Loucy (cell line): ENCODE measurements around the gene MEX3B.
"Not testable (repeated sequence)": the region's sequence is repeated elsewhere in the genome, so short reads cannot be mapped to it uniquely, and the experiment has no call there.

Experiments
- H2AFZ ChIP-seq: fragments of 200-600 bp; sonication (generic); 2 replicates; pipeline ENCODE4 v1.6.0; 2016; ENCODE audit warnings: antibody characterized with exemption, mild to moderate bottlenecking, low read length, moderate library complexity
- H3F3A ChIP-seq: fragments of 200-600 bp; 2 replicates; pipeline ENCODE4 v1.6.0; 2016; ENCODE audit warnings: antibody characterized with exemption, low read depth, mild to moderate bottlenecking
- H3K27me3 ChIP-seq: fragments of 200-600 bp; sonication (generic); 2 replicates; pipeline ENCODE4 v1.6.1; 2014; ENCODE audit warnings: low read length, mild to moderate bottlenecking; ENCODE audit not compliant: insufficient read depth, poor library complexity, severe bottlenecking
- H3K36me3 ChIP-seq: fragments of 200-600 bp; sonication (generic); 2 replicates; pipeline ENCODE4 v1.6.1; 2016; ENCODE audit warnings: low read length; ENCODE audit not compliant: insufficient read depth
- H3K4me1 ChIP-seq: fragments of 200-600 bp; sonication (generic); 2 replicates; pipeline ENCODE4 v1.5.1; 2014; ENCODE audit warnings: low read length, mild to moderate bottlenecking; ENCODE audit not compliant: insufficient read depth, poor library complexity, severe bottlenecking
- H3K4me2 ChIP-seq: fragments of 200-600 bp; sonication (generic); 2 replicates; pipeline ENCODE4 v1.6.0; 2014; ENCODE audit warnings: antibody characterized with exemption, low read length, low read depth, mild to moderate bottlenecking; ENCODE audit not compliant: poor library complexity, severe bottlenecking
- H3K4me3 ChIP-seq: fragments of 200-600 bp; sonication (generic); 2 replicates; pipeline ENCODE4 v1.5.1; 2014; ENCODE audit warnings: low read length, mild to moderate bottlenecking, mixed read lengths; ENCODE audit not compliant: poor library complexity, severe bottlenecking
- H3K79me2 ChIP-seq: fragments of 200-600 bp; sonication (generic); 2 replicates; pipeline ENCODE4 v1.6.1; 2014; ENCODE audit warnings: low read length; ENCODE audit not compliant: insufficient read depth
- H3K9ac ChIP-seq: fragments of 200-600 bp; sonication (generic); 2 replicates; pipeline ENCODE4 v1.6.0; 2014; ENCODE audit warnings: mild to moderate bottlenecking, low read depth, low read length, moderate library complexity; ENCODE audit not compliant: poor library complexity, severe bottlenecking
- H3K9me2 ChIP-seq: fragments of 200-600 bp; sonication (generic); replicated peaks from 2 replicates; pipeline ENCODE4 v1.6.1; 2016; ENCODE audit warnings: low read depth, low read length, mixed read lengths
- H3K9me3 ChIP-seq: fragments of 200-600 bp; sonication (generic); 2 replicates; pipeline ENCODE4 v1.6.1; 2014; ENCODE audit warnings: mild to moderate bottlenecking, antibody characterized with exemption, low read length, low read depth; ENCODE audit not compliant: insufficient read depth
- H4K20me1 ChIP-seq: fragments of 200-600 bp; sonication (generic); 2 replicates; pipeline ENCODE4 v1.6.0; 2014; ENCODE audit warnings: antibody characterized with exemption, low read length, mild to moderate bottlenecking; ENCODE audit not compliant: insufficient read depth, poor library complexity, severe bottlenecking
- CTCF ChIP-seq: fragments of 200-600 bp; sonication (generic); conservative IDR thresholded peaks from 2 replicates; pipeline ENCODE4 v1.5.1; 2014; ENCODE audit warnings: mild to moderate bottlenecking, antibody characterized with exemption, low read length
- EZH2phosphoT487 ChIP-seq: fragments of 200-600 bp; IDR thresholded peaks from 2 replicates; pipeline ENCODE4 v1.6.1; 2018; ENCODE audit warnings: antibody characterized with exemption, mild to moderate bottlenecking, moderate library complexity, borderline replicate concordance

The MEX3B gene

DNA sequence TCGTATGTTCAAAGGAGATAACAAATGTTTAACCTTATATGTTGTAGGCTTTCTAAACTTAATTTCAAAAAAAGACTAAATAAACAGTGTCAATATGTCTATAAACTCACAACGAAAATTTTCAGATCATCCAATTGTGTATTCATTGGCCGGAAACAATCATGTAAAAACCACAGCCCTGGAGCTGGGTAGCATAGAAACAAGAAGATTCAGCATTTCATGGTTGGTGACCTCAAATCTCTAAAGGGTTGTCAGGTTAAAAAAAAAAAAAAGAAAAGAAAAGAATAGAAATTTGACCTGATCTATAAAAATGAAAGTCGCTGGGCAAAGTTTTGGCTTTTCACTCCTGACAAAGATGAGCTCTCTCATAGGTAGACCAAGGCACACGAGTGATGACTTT lies 13.9 kb downstream of the MEX3B start:
- TF ChIP-seq CTCF, result no peak
- TF ChIP-seq EZH2phosphoT487, result no peak
- Histone ChIP-seq H3K4me1 (no peaks in the 10 kb centered on the region), H3K79me2 (no peaks in the 10 kb centered on the region), H3K9ac (no peak overlapping the region), H4K20me1 (no peaks in the 10 kb centered on the region), H3K9me2 (no peaks in the 10 kb centered on the region), H3K4me3 (no peak overlapping the region), H3K27me3 (no peaks in the 10 kb centered on the region), H3K9me3 (no peaks in the 10 kb centered on the region), H3F3A (no peaks in the 10 kb centered on the region), H2AFZ (no peak overlapping the region), H3K36me3 (no peaks in the 10 kb centered on the region), H3K4me2 (no peak overlapping the region)

DNA sequence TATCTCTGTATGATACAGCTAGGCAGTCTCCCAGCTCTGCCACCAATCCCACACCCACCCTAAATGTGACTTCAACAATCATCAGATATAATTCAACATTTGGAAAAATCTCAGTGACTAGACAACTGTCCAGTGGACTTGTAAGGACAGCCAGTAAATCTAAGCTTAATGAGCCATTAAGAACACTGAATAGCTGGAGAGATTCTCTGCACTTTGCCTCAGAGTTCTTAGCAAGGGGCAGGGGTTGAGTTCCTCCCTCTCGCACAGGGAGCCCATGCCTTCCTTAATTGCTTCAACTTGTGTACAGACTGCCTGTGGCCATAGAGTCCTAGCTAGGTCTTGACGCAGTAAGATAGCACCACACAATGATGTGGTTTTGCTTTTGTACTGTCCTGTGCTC lies 15.6 kb downstream of the MEX3B start:
- no peak overlapping the region for H3K4me2 ChIP-seq

DNA sequence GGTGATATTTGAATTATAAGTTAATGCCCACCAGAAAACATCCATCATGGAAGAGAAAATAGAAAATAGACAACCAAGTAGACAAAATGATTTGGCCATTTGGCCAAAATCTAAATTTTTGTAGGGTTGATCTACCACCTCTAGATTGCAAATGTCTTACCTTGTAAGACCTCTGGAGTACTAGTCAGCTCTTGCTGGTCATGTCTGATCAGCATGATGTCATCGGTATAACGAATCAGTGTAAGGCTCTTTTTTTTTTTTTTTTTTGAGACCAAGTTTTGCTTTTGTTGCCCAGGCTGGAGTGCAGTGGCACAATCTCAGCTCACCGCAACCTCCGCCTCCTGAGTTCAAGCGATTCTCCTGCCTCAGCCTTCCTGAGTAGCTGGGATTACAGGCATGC lies 17.7 kb downstream of the MEX3B start:
- not testable (repeated sequence) for H3F3A ChIP-seq, H4K20me1 ChIP-seq, H3K9me2 ChIP-seq, H3K79me2 ChIP-seq, H3K9me3 ChIP-seq, H2AFZ ChIP-seq, H3K36me3 ChIP-seq, H3K4me3 ChIP-seq, H3K9ac ChIP-seq, H3K27me3 ChIP-seq, H3K4me2 ChIP-seq, H3K4me1 ChIP-seq

More for the DNA sequence above, 15.6 kb downstream of the MEX3B start:
- Histone ChIP-seq H2AFZ (no peak overlapping the region), H3F3A (no peaks in the 10 kb centered on the region), H4K20me1 (no peaks in the 10 kb centered on the region), H3K36me3 (no peaks in the 10 kb centered on the region), H3K27me3 (no peaks in the 10 kb centered on the region), H3K4me1 (no peaks in the 10 kb centered on the region), H3K79me2 (no peaks in the 10 kb centered on the region), H3K4me3 (no peak overlapping the region), H3K9me3 (no peaks in the 10 kb centered on the region), H3K9ac (no peak overlapping the region), H3K9me2 (no peaks in the 10 kb centered on the region)
- TF ChIP-seq EZH2phosphoT487 (no peak), CTCF (no peak)

DNA sequence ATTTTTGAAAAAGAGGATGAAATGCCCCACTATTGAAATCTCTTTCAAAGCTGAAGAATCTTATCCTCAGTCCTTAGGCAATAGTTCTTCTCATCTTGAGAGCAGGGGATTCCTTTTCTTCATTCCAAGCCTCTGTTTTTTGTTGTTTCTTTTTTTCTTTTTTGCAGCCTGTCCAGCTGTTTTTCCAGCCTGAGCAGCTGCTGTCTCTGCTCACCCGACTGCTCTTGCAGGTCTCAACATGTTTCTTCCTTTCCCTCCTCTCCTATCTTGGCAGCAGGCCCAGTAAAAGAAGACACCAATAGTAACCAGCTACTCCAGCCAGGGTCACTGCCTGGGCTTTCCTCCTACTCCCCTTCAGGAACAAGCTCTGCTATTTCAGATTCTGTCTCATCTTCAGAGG lies 23.8 kb downstream of the MEX3B start:
- no peaks in the 10 kb centered on the region for H3K9me2 ChIP-seq
- peaks cover 10% of the 10 kb centered on the region for H3K4me1 ChIP-seq
- H3K79me2 ChIP-seq, result no peaks in the 10 kb centered on the region
- no peaks in the 10 kb centered on the region for H3K36me3 ChIP-seq
- TF ChIP-seq CTCF (no peak), EZH2phosphoT487 (no peak)
- no peaks in the 10 kb centered on the region for H3F3A ChIP-seq
- no peak overlapping the region for H2AFZ ChIP-seq
- H3K9ac ChIP-seq, result no peak overlapping the region
- no peak overlapping the region for H3K4me2 ChIP-seq
- H4K20me1 ChIP-seq, result no peaks in the 10 kb centered on the region
- H3K4me3 ChIP-seq, result no peak overlapping the region
- H3K9me3 ChIP-seq, result no peaks in the 10 kb centered on the region
- H3K27me3 ChIP-seq, result no peaks in the 10 kb centered on the region
